Activated CD8-positive, alpha-beta memory T cell treated with anti-CD3 and anti-CD28 coated beads, Interleukin-2, amount 10 ng/mL, durations not matched to agents 7 days and 5 days (primary cell): ENCODE data around the gene CRYAA. TPM values are rescaled to one million over a fixed set of nuclear protein-coding genes. Genes with fewer than 3 reads are reported as not detected.
A peak's percentile ranks its signal among the peaks of the same experiment; 100 is the strongest.
"Not testable (repeated sequence)": the region's sequence is repeated elsewhere in the genome, so short reads cannot be mapped to it uniquely, and the experiment has no call there.

Experiments used
- ATAC-seq: fragments of 150-1000 bp; cut with Tn5 transposase; one replicate; pipeline ENCODE4 v1.10.0; 2021; ENCODE audit warnings: moderate library complexity
- CTCF ChIA-PET: fragments of 350-600 bp; sonication (Branson Sonifier 250); formaldehyde crosslinking; loops from one replicate; lab custom pipeline; 2021; ENCODE audit warnings: antibody characterized with exemption; lab: Charles Lee
- DNase-seq: peaks from one replicate; pipeline ENCODE4 v3.0.0-alpha.2; 2020
- H3K27ac Mint-ChIP-seq: one replicate; pipeline ENCODE4 v1.8.0; 2021; ENCODE audit warnings: mild to moderate bottlenecking, mixed read lengths
- H3K27me3 Mint-ChIP-seq: one replicate; pipeline ENCODE4 v1.8.0; 2021; ENCODE audit warnings: mixed read lengths
- H3K36me3 Mint-ChIP-seq: one replicate; pipeline ENCODE4 v1.8.0; 2021; ENCODE audit warnings: mild to moderate bottlenecking, mixed read lengths
- H3K4me1 Mint-ChIP-seq: one replicate; pipeline ENCODE4 v1.8.0; 2021; ENCODE audit warnings: mixed read lengths
- H3K4me3 Mint-ChIP-seq: one replicate; pipeline ENCODE4 v1.8.0; 2021; ENCODE audit warnings: mild to moderate bottlenecking, moderate library complexity, mixed read lengths
- H3K9me3 Mint-ChIP-seq: one replicate; pipeline ENCODE4 v1.8.0; 2022; ENCODE audit warnings: low read depth, mixed read lengths
- total RNA-seq, 2 experiments: library from RNA; stranded (reverse); gene quantifications; one replicate each; pipeline ENCODE4 v1.2.3, GENCODE V29; 2021

Gene CRYAA
- total RNA-seq: not detected

- H3K27ac Mint-ChIP-seq, CTCF ChIA-PET, DNase-seq, H3K4me3 Mint-ChIP-seq, ATAC-seq, H3K4me1 Mint-ChIP-seq, H3K27me3 Mint-ChIP-seq, H3K36me3 Mint-ChIP-seq, H3K9me3 Mint-ChIP-seq: not testable (repeated sequence)
Measured at GRCh38 chr21:43168708-43169107, at the start of gene CRYAA. Gene CRYAA, plus strand, starts transcription at chr21:43169008. Its CDS starts 92 bp downstream, at chr21:43169100.

GRCh38 chr21:43130094-43130493 is 38.7 kb upstream of the CRYAA start:
- CTCF ChIA-PET, H3K9me3 Mint-ChIP-seq, H3K27ac Mint-ChIP-seq, H3K4me1 Mint-ChIP-seq, H3K36me3 Mint-ChIP-seq, H3K27me3 Mint-ChIP-seq, DNase-seq, H3K4me3 Mint-ChIP-seq, ATAC-seq: not testable (repeated sequence)

- H3K4me3 Mint-ChIP-seq, H3K9me3 Mint-ChIP-seq, H3K4me1 Mint-ChIP-seq, ATAC-seq, CTCF ChIA-PET, H3K27me3 Mint-ChIP-seq, H3K27ac Mint-ChIP-seq, H3K36me3 Mint-ChIP-seq, DNase-seq: not testable (repeated sequence)
Measured at GRCh38 chr21:43134520-43134919, 34.3 kb upstream of the CRYAA start.

- CTCF ChIA-PET, H3K9me3 Mint-ChIP-seq, H3K27ac Mint-ChIP-seq, ATAC-seq, H3K4me3 Mint-ChIP-seq, H3K27me3 Mint-ChIP-seq, DNase-seq, H3K36me3 Mint-ChIP-seq, H3K4me1 Mint-ChIP-seq: not testable (repeated sequence)
Measured at GRCh38 chr21:43138944-43139343, 29.9 kb upstream of the CRYAA start.

GRCh38 chr21:43141407-43141806 is 27.4 kb upstream of the CRYAA start:
- H3K9me3 Mint-ChIP-seq, H3K4me1 Mint-ChIP-seq, H3K27ac Mint-ChIP-seq, H3K4me3 Mint-ChIP-seq, CTCF ChIA-PET, H3K36me3 Mint-ChIP-seq, H3K27me3 Mint-ChIP-seq, DNase-seq, ATAC-seq: not testable (repeated sequence)

- DNase-seq, H3K27me3 Mint-ChIP-seq, H3K27ac Mint-ChIP-seq, H3K9me3 Mint-ChIP-seq, H3K4me1 Mint-ChIP-seq, ATAC-seq, H3K4me3 Mint-ChIP-seq, H3K36me3 Mint-ChIP-seq, CTCF ChIA-PET: not testable (repeated sequence)
Measured at GRCh38 chr21:43146637-43147036, 22.2 kb upstream of the CRYAA start.

- ATAC-seq, H3K27ac Mint-ChIP-seq, H3K9me3 Mint-ChIP-seq, H3K27me3 Mint-ChIP-seq, DNase-seq, H3K4me1 Mint-ChIP-seq, H3K36me3 Mint-ChIP-seq, H3K4me3 Mint-ChIP-seq, CTCF ChIA-PET: not testable (repeated sequence)
Measured at GRCh38 chr21:43147999-43148398, 20.8 kb upstream of the CRYAA start.

- DNase-seq, H3K27ac Mint-ChIP-seq, H3K4me1 Mint-ChIP-seq, CTCF ChIA-PET, H3K9me3 Mint-ChIP-seq, H3K36me3 Mint-ChIP-seq, H3K4me3 Mint-ChIP-seq, H3K27me3 Mint-ChIP-seq, ATAC-seq: not testable (repeated sequence)
Measured at GRCh38 chr21:43149344-43149743, 19.5 kb upstream of the CRYAA start.

GRCh38 chr21:43153601-43154000 is 15.2 kb upstream of the CRYAA start:
- H3K9me3 Mint-ChIP-seq, CTCF ChIA-PET, H3K27me3 Mint-ChIP-seq, H3K36me3 Mint-ChIP-seq, H3K27ac Mint-ChIP-seq, DNase-seq, H3K4me3 Mint-ChIP-seq, H3K4me1 Mint-ChIP-seq: not testable (repeated sequence)
- ATAC-seq: peak; percentile 47

- H3K36me3 Mint-ChIP-seq, H3K27ac Mint-ChIP-seq, H3K4me1 Mint-ChIP-seq, H3K9me3 Mint-ChIP-seq, H3K27me3 Mint-ChIP-seq, DNase-seq, CTCF ChIA-PET, ATAC-seq, H3K4me3 Mint-ChIP-seq: not testable (repeated sequence)
Measured at GRCh38 chr21:43159279-43160175, 9.3 kb upstream of the CRYAA start.

- ATAC-seq, H3K27ac Mint-ChIP-seq, CTCF ChIA-PET, H3K9me3 Mint-ChIP-seq, H3K36me3 Mint-ChIP-seq, H3K4me1 Mint-ChIP-seq, H3K4me3 Mint-ChIP-seq, DNase-seq, H3K27me3 Mint-ChIP-seq: not testable (repeated sequence)
Measured at GRCh38 chr21:43161826-43162707, 6.7 kb upstream of the CRYAA start.

GRCh38 chr21:43162708-43163205 is 6.1 kb upstream of the CRYAA start:
- ATAC-seq, H3K4me1 Mint-ChIP-seq, H3K27ac Mint-ChIP-seq, DNase-seq, CTCF ChIA-PET, H3K36me3 Mint-ChIP-seq, H3K4me3 Mint-ChIP-seq, H3K27me3 Mint-ChIP-seq, H3K9me3 Mint-ChIP-seq: not testable (repeated sequence)

- H3K4me3 Mint-ChIP-seq, H3K36me3 Mint-ChIP-seq, DNase-seq, H3K4me1 Mint-ChIP-seq, CTCF ChIA-PET, H3K27me3 Mint-ChIP-seq, ATAC-seq, H3K27ac Mint-ChIP-seq, H3K9me3 Mint-ChIP-seq: not testable (repeated sequence)
Measured at GRCh38 chr21:43164823-43165222, 4.0 kb upstream of the CRYAA start.
